IMR-90 (cell line): ENCODE results near the gene GARNL3. TPM values are rescaled to one million over a fixed set of nuclear protein-coding genes. Genes with fewer than 3 reads are reported as not detected.

ENCODE experiments used
- ATAC-seq: fragments of 200-7000 bp; cut with Tn5 transposase; 2 replicates; pipeline ENCODE4 v1.9.1; 2020; ENCODE audit warnings: low read depth, mild to moderate bottlenecking, moderate library complexity
- BruUV-seq: library from RNA; stranded (reverse); fragments of 400-500 nt; replicated peaks from 2 replicates; lab custom pipeline; 2021; lab: Mats Ljungman, UMichigan
- CTCF ChIA-PET: fragments of 300-600 bp; formaldehyde crosslinking; extraction: SDS; loops from one replicate; lab custom pipeline; 2021; ENCODE audit warnings: antibody characterized with exemption; lab: Yijun Ruan, JAX
- POLR2A ChIA-PET: fragments of 300-600 bp; sonication (Branson Sonifier 250); formaldehyde crosslinking; loops from one replicate; lab custom pipeline; 2022; ENCODE audit warnings: antibody characterized with exemption; ENCODE audit not compliant: unreplicated experiment; lab: Charles Lee
- DNase-seq: peaks from one replicate; pipeline ENCODE4 v3.0.0; 2013
- H2AFZ ChIP-seq: replicated peaks from 2 replicates; pipeline ENCODE3; 2013; ENCODE audit warnings: low read length, mild to moderate bottlenecking; ENCODE audit not compliant: poor library complexity
- H2AK5ac ChIP-seq: 2 replicates; pipeline ENCODE4 v1.6.1; 2013; ENCODE audit warnings: low read depth, low read length, inconsistent platforms
- H2AK9ac ChIP-seq: replicated peaks from 2 replicates; pipeline ENCODE3; 2013; ENCODE audit warnings: mild to moderate bottlenecking, low read depth, low read length, moderate library complexity; ENCODE audit not compliant: poor library complexity
- H2BK120ac ChIP-seq: 2 replicates; pipeline ENCODE4 v1.6.1; 2013; ENCODE audit warnings: low read depth, low read length, inconsistent platforms
- H2BK15ac ChIP-seq: 3 replicates; pipeline ENCODE4 v1.6.1; 2013; ENCODE audit warnings: low read depth, low read length, inconsistent platforms
- H2BK20ac ChIP-seq: 2 replicates; pipeline ENCODE4 v1.6.1; 2013; ENCODE audit warnings: low read depth, mild to moderate bottlenecking, inconsistent platforms, low read length, moderate library complexity
- H2BK5ac ChIP-seq: 2 replicates; pipeline ENCODE4 v1.6.1; 2013; ENCODE audit warnings: mild to moderate bottlenecking, low read depth, low read length, inconsistent platforms; ENCODE audit not compliant: poor library complexity, severe bottlenecking
- H3K14ac ChIP-seq: replicated peaks from 2 replicates; pipeline ENCODE4 v1.6.1; 2013; ENCODE audit warnings: low read depth, low read length, inconsistent platforms
- H3K18ac ChIP-seq: 2 replicates; pipeline ENCODE4 v1.6.1; 2013; ENCODE audit warnings: low read depth, low read length, control low read depth
- H3K23ac ChIP-seq: 2 replicates; pipeline ENCODE4 v1.6.1; 2013; ENCODE audit warnings: low read depth, low read length, inconsistent platforms
- H3K27ac ChIP-seq: 2 replicates; pipeline ENCODE4 v1.5.1; 2013; ENCODE audit warnings: mild to moderate bottlenecking, control low read depth, low read length; ENCODE audit not compliant: insufficient read depth
- H3K27me3 ChIP-seq: 2 replicates; pipeline ENCODE4 v1.6.1; 2013; ENCODE audit warnings: low read length; ENCODE audit not compliant: control insufficient read depth, insufficient read depth
- H3K36me3 ChIP-seq: 2 replicates; pipeline ENCODE4 v1.6.1; 2013; ENCODE audit warnings: low read length, mixed read lengths; ENCODE audit not compliant: control insufficient read depth, insufficient read depth
- H3K4ac ChIP-seq: 2 replicates; pipeline ENCODE4 v1.6.1; 2013; ENCODE audit warnings: low read depth, low read length, inconsistent platforms
- H3K4me1 ChIP-seq: 2 replicates; pipeline ENCODE4 v1.6.1; 2013; ENCODE audit warnings: low read length, mixed read lengths; ENCODE audit not compliant: control insufficient read depth, insufficient read depth
- H3K4me2 ChIP-seq: 2 replicates; pipeline ENCODE4 v1.6.1; 2013; ENCODE audit warnings: low read depth, mild to moderate bottlenecking, control low read depth, low read length, moderate library complexity
- H3K4me3 ChIP-seq: 2 replicates; pipeline ENCODE4 v1.5.1; 2013; ENCODE audit warnings: low read depth, mild to moderate bottlenecking, control low read depth, low read length, moderate library complexity; ENCODE audit not compliant: insufficient read depth
- H3K56ac ChIP-seq: 2 replicates; pipeline ENCODE4 v1.6.1; 2013; ENCODE audit warnings: low read length, inconsistent platforms; ENCODE audit not compliant: insufficient read depth; ENCODE audit errors: extremely low read depth
- H3K79me1 ChIP-seq, 2 experiments: 2 replicates each; pipeline ENCODE4 v1.6.1; 2013; ENCODE audit warnings: low read length in 2 of 2, inconsistent platforms in 1 of 2, low read depth in 1 of 2
- H3K9ac ChIP-seq: 2 replicates; pipeline ENCODE4 v1.6.1; 2013; ENCODE audit warnings: low read depth, low read length, control low read depth
- H3K9me1 ChIP-seq: 2 replicates; pipeline ENCODE4 v1.6.1; 2013; ENCODE audit warnings: low read length, inconsistent platforms; ENCODE audit not compliant: insufficient read depth
- H3K9me3 ChIP-seq: 2 replicates; pipeline ENCODE4 v1.6.1; 2013; ENCODE audit warnings: low read length; ENCODE audit not compliant: control insufficient read depth, insufficient read depth
- H4K20me1 ChIP-seq: 2 replicates; pipeline ENCODE4 v1.6.1; 2013; ENCODE audit warnings: low read length, inconsistent platforms; ENCODE audit not compliant: insufficient read depth
- H4K5ac ChIP-seq: 2 replicates; pipeline ENCODE4 v1.6.1; 2013; ENCODE audit warnings: mild to moderate bottlenecking, low read depth, low read length, control low read depth
- H4K8ac ChIP-seq, 2 experiments: 2 replicates each; pipeline ENCODE4 v1.6.1; 2013; ENCODE audit warnings: low read depth in 2 of 2, low read length in 2 of 2, control low read depth in 1 of 2, inconsistent platforms in 1 of 2
- H4K91ac ChIP-seq: 2 replicates; pipeline ENCODE4 v1.6.1; 2013; ENCODE audit warnings: low read depth, low read length, inconsistent platforms; ENCODE audit not compliant: insufficient read depth
- CTCF ChIP-seq: conservative IDR thresholded peaks from 2 replicates; pipeline ENCODE4 v1.5.1; 2012; ENCODE audit warnings: mild to moderate bottlenecking, low read depth, low read length, improper control_type of control experiment
- ELK1 ChIP-seq: fragments of 150-350 bp; IDR thresholded peaks from 2 replicates; pipeline ENCODE4 v1.6.1; 2016; ENCODE audit warnings: low read depth, mild to moderate bottlenecking, low read length, moderate library complexity, borderline replicate concordance
- FOS ChIP-seq: fragments of 150-350 bp; IDR thresholded peaks from 2 replicates; pipeline ENCODE4 v1.6.1; 2016; ENCODE audit warnings: low read depth, low read length
- MAFK ChIP-seq: IDR thresholded peaks from 2 replicates; pipeline ENCODE4 v1.6.1; 2012; ENCODE audit warnings: low read depth, low read length, improper control_type of control experiment
- MAZ ChIP-seq: IDR thresholded peaks from 2 replicates; pipeline ENCODE4 v1.6.1; 2012; ENCODE audit warnings: low read depth, mild to moderate bottlenecking, low read length, improper control_type of control experiment, moderate library complexity, borderline replicate concordance
- MXI1 ChIP-seq: IDR thresholded peaks from 2 replicates; pipeline ENCODE4 v1.6.1; 2012; ENCODE audit warnings: low read depth, mild to moderate bottlenecking, low read length, moderate library complexity, borderline replicate concordance
- POLR2A ChIP-seq: IDR thresholded peaks from 2 replicates; pipeline ENCODE4 v1.6.1; 2012; ENCODE audit warnings: mild to moderate bottlenecking, low read depth, low read length
- RCOR1 ChIP-seq: IDR thresholded peaks from 2 replicates; pipeline ENCODE4 v1.6.1; 2012; ENCODE audit warnings: mild to moderate bottlenecking, low read length, improper control_type of control experiment; ENCODE audit not compliant: insufficient replicate concordance
- SMC3 ChIP-seq: fragments of 150-350 bp; IDR thresholded peaks from 2 replicates; pipeline ENCODE4 v1.6.1; 2016; ENCODE audit warnings: low read depth, mild to moderate bottlenecking, antibody characterized with exemption, low read length, moderate library complexity
- USF2 ChIP-seq: fragments of 150-350 bp; IDR thresholded peaks from 2 replicates; pipeline ENCODE4 v1.6.1; 2017; ENCODE audit warnings: mild to moderate bottlenecking, antibody characterized with exemption, low read length, low read depth
- WGBS, 2 experiments: methylation state at CpG; one replicate each; pipeline versions ENCODE4 v1.1.5 to v1.1.7; 2013; ENCODE audit warnings: missing lambda C conversion rate in 2 of 2; ENCODE audit not compliant: insufficient read length in 1 of 2; ENCODE audit errors: extremely low coverage in 2 of 2; 5-methylcytosine and 5-hydroxymethylcytosine counted together
- dilution Hi-C: fragments of 300-500 bp; cut with HindIII; formaldehyde crosslinking; loops from one replicate; pipeline ENCODE4 v1.14.3; 2018; ENCODE audit warnings: low sequenced_read_pairs; ENCODE audit not compliant: unreplicated experiment
- in situ Hi-C: fragments of 300-500 bp; cut with MboI; formaldehyde crosslinking; loops from 3 replicates; pipeline ENCODE4 v1.14.3; 2019; ENCODE audit warnings: low sequenced_read_pairs, inconsistent platforms, mixed read lengths
- intact Hi-C: fragments of 100-400 bp; cut with micrococcal nuclease; formaldehyde crosslinking; loops from 2 replicates; pipeline ENCODE4 v1.10.0; 2022
- polyA plus RNA-seq, 3 experiments: library from polyadenylated mRNA; depleted of rRNA; stranded (reverse); fragments of >200 nt; gene quantifications; 2 replicates each; pipeline ENCODE4 v1.2.3, GENCODE V29; 2012; ENCODE audit warnings: low replicate concordance in 1 of 3
- total RNA-seq: library from RNA; depleted of rRNA; stranded (reverse); fragments of >200 nt; gene quantifications from 2 replicates; pipeline ENCODE4 v1.2.3, GENCODE V29; 2012

The GARNL3 gene
- total and polyA plus RNA-seq, 2 of the 4 experiments (the other 2 are of a cell fraction), result 1.9 to 5.0 TPM

GRCh38 chr9:127344368-127345000 is 79.9 kb downstream of the GARNL3 start:
- H3K4me2 ChIP-seq, result no peak overlapping the region
- no peak overlapping the region for H2BK5ac ChIP-seq
- H3K4me3 ChIP-seq, result no peak overlapping the region
- H4K91ac ChIP-seq, result no peak overlapping the region
- in situ Hi-C loops (no loop called here), intact Hi-C loops (no loop called here), dilution Hi-C loops (no loop called here)
- H3K27ac ChIP-seq, result no peak overlapping the region
- no CpG with 5 or more reads among the region's 7 CpGs for WGBS, 2 experiments
- no peak overlapping the region for H2BK15ac ChIP-seq
- BruUV-seq, result no TSS peak
- H3K23ac ChIP-seq, result no peak overlapping the region
- POLR2A ChIA-PET, result no interaction called here
- no peak overlapping the region for H3K9ac ChIP-seq
- no peaks in the 10 kb centered on the region for H3K36me3 ChIP-seq
- H2AK9ac ChIP-seq, result peak overlapping the region; percentile 47
- no peak overlapping the region for H4K5ac ChIP-seq
- peak; percentile 64 for DNase-seq
- no peak overlapping the region for H2AFZ ChIP-seq
- no peak for TF ChIP-seq MAFK
- TF ChIP-seq SMC3, result no peak
- TF ChIP-seq USF2, result no peak
- no peak for TF ChIP-seq ELK1
- TF ChIP-seq RCOR1, result no peak
- TF ChIP-seq CTCF, result no peak
- TF ChIP-seq POLR2A, result no peak
- no peak for TF ChIP-seq MAZ
- no peak for TF ChIP-seq FOS
- no peak for TF ChIP-seq MXI1
- H2BK120ac ChIP-seq, result no peak overlapping the region
- CTCF ChIA-PET, result no interaction called here
- no peak overlapping the region; the same call in 1 of the 2 replicates for H2BK20ac ChIP-seq
- H3K14ac ChIP-seq, result no peak overlapping the region
- H3K9me3 ChIP-seq, result no peaks in the 10 kb centered on the region
- peaks cover 10% of the 10 kb centered on the region; the same call in 1 of the 2 replicates for H3K9me1 ChIP-seq
- no peak overlapping the region for H2AK5ac ChIP-seq
- ATAC-seq, result peak; percentile 57
- H3K56ac ChIP-seq, result no peak overlapping the region
- H3K27me3 ChIP-seq, result no peaks in the 10 kb centered on the region
- no peak overlapping the region for H3K4ac ChIP-seq
- no peak overlapping the region for H3K18ac ChIP-seq
- no peaks in the 10 kb centered on the region for H4K20me1 ChIP-seq
- peaks cover 3% of the 10 kb centered on the region for H3K4me1 ChIP-seq
- no peaks in the 10 kb centered on the region for H3K79me1 ChIP-seq
- H4K8ac ChIP-seq, result no peak overlapping the region
